Uterus (tissue), 4 donors: Measurements from ENCODE around the gene LTK. TPM values are rescaled to one million over a fixed set of nuclear protein-coding genes. Genes with fewer than 3 reads are reported as not detected.

Experiments
- DNase-seq, 2 donors: peaks; one replicate each; pipeline ENCODE4 v3.0.0-alpha.2; 2019 to 2020
- H3K27ac ChIP-seq, 2 donors: fragments of 200-600 bp; sonication (generic); 1 replicate in 1 of 2; 2 replicates in 1 of 2; pipeline ENCODE4 v1.5.1; 2016 to 2018
- H3K27me3 ChIP-seq, 2 donors: fragments of 200-600 bp; sonication (generic); one replicate each; pipeline ENCODE4 v1.5.1; 2018 to 2019; ENCODE audit warnings: control low read depth in 1 of 2
- H3K36me3 ChIP-seq, 2 donors: fragments of 200-600 bp; sonication (generic); one replicate each; pipeline ENCODE4 v1.5.1; 2019; ENCODE audit warnings: control low read depth in 1 of 2
- H3K4me1 ChIP-seq, 2 donors: fragments of 200-600 bp; sonication (generic); one replicate each; pipeline ENCODE4 v1.5.1; 2018 to 2019; ENCODE audit warnings: control low read depth in 1 of 2
- H3K4me3 ChIP-seq, 2 donors: fragments of 200-600 bp; sonication (generic); 1 replicate in 1 of 2; 2 replicates in 1 of 2; pipeline ENCODE4 v1.5.1; 2018 to 2019; ENCODE audit warnings: mild to moderate bottlenecking in 1 of 2
- H3K9me3 ChIP-seq, 2 donors: fragments of 200-600 bp; sonication (generic); one replicate each; pipeline ENCODE4 v1.5.1; 2019; ENCODE audit warnings: control low read depth in 1 of 2
- POLR2A ChIP-seq, 2 donors: fragments of 450-650 bp; IDR thresholded peaks; one replicate each; pipeline ENCODE4 v1.6.1; 2016; ENCODE audit warnings: antibody characterized with exemption in 2 of 2, mild to moderate bottlenecking in 1 of 2, moderate library complexity in 1 of 2
- intact Hi-C: fragments of 100-400 bp; cut with DNase I; formaldehyde crosslinking; loops from one replicate; pipeline ENCODE4 v1.15.1; 2023; ENCODE audit warnings: low total_unique reads
- total RNA-seq, 4 donors: library from RNA; depleted of rRNA in 3 of 4; stranded (reverse); fragments of >200 nt in 3 of 4; gene quantifications; one replicate each; pipeline versions ENCODE4 v1.1.0 to v1.2.4, GENCODE V29; 2014 to 2023
- TF ChIP-seq, protein P1 (sequence below), 4 experiments: fragments of 200-600 bp in 2 of 4; fragments of 450-650 bp in 2 of 4; sonication (generic) in 2 of 4; IDR thresholded peaks; one replicate each; pipeline ENCODE4 v1.5.1; 2016 to 2019; ENCODE audit warnings: antibody characterized with exemption in 4 of 4, mild to moderate bottlenecking in 2 of 4, moderate library complexity in 1 of 4
- donor health status: DM: yes; HTN: yes; CAD: no.

Gene LTK
- total RNA-seq, 4 donors from 2014 or later: 0.24 to 0.55 TPM; not detected in 2

DNA sequence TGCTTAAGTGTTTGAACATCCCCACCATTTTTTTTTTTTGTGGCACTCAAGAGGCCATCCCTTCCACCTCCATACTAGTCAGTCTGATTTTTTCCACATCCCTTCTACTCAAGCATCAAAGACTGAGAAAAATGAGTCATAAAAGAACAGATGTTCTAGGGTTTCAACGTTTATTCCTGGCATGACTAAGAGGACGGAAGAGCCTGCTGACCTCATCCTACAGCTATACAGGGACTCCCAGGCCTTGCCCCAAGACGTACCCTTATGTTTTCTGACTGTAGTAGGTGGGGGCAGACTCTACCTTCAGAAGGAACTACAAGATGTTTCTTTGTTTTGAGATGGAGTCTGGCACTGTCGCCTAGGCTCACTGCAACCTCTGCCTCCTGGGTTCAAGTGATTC, 23.3 kb downstream of the LTK start:
- H3K27me3 ChIP-seq: peaks cover 0 to 17% of the 10 kb centered on the region in 2 donors
- TF ChIP-seq, protein P1, sequence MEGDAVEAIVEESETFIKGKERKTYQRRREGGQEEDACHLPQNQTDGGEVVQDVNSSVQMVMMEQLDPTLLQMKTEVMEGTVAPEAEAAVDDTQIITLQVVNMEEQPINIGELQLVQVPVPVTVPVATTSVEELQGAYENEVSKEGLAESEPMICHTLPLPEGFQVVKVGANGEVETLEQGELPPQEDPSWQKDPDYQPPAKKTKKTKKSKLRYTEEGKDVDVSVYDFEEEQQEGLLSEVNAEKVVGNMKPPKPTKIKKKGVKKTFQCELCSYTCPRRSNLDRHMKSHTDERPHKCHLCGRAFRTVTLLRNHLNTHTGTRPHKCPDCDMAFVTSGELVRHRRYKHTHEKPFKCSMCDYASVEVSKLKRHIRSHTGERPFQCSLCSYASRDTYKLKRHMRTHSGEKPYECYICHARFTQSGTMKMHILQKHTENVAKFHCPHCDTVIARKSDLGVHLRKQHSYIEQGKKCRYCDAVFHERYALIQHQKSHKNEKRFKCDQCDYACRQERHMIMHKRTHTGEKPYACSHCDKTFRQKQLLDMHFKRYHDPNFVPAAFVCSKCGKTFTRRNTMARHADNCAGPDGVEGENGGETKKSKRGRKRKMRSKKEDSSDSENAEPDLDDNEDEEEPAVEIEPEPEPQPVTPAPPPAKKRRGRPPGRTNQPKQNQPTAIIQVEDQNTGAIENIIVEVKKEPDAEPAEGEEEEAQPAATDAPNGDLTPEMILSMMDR (IDR thresholded peaks at IDR 0.05): no peak
- TF ChIP-seq POLR2A (IDR thresholded peaks at IDR 0.05): no peak
- peaks cover 8 to 10% of the 10 kb centered on the region in 2 donors for H3K4me1 ChIP-seq
- H3K27ac ChIP-seq: no peak overlapping the region
- H3K36me3 ChIP-seq: no peaks in the 10 kb centered on the region
- DNase-seq: no peak
- H3K9me3 ChIP-seq: no peaks in the 10 kb centered on the region
- no peak overlapping the region for H3K4me3 ChIP-seq
- intact Hi-C loops: no loop called here

DNA sequence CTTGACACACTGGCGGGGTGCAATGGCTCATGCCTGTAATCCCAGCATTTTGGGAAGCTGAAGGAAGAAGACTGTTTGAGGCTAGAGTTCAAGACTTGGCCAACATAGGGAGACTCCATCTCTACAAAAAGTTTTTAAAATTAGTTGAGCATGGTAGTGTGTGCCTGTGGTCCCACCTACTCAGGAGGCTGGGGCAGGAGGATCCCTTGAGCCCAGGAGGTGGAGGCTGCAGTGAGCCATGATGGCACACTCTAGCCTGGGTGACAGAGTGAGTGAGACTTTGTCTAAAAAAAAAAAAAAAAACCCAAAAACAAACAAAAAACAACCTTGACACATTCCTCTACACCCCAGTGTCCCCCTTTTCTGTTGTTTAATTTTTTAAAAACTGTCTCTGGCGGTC, 24.0 kb downstream of the LTK start:
- no peak for DNase-seq
- no peak overlapping the region for H3K4me3 ChIP-seq
- H3K27ac ChIP-seq: no peak overlapping the region
- no peak for TF ChIP-seq POLR2A (IDR thresholded peaks at IDR 0.05)
- TF ChIP-seq, protein P1 (IDR thresholded peaks at IDR 0.05): no peak
- H3K4me1 ChIP-seq: peaks cover 8 to 10% of the 10 kb centered on the region in 2 donors
- no peaks in the 10 kb centered on the region for H3K36me3 ChIP-seq
- intact Hi-C loops: no loop called here
- no peaks in the 10 kb centered on the region for H3K9me3 ChIP-seq
- peaks cover 0 to 17% of the 10 kb centered on the region in 2 donors for H3K27me3 ChIP-seq

DNA sequence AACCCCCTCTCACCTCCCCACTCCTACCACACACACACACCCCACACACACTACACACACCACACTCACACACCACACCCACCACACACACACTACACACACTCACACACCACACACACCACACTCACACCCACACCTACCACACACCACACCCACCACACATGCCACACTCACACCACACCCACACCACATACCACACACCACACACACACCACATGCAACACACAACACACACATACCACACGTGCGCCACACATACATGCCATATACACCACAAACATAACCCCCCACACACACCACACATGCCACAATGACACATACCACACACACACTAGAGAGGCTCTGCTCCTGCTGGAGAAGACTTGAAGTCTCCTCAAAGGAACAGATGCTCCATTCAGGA, 25.8 kb downstream of the LTK start:
- DNase-seq: no peak
- Histone ChIP-seq H3K4me3 (no peak overlapping the region), H3K27me3 (peaks cover 0 to 17% of the 10 kb centered on the region in 2 donors), H3K4me1 (peaks cover 5 to 6% of the 10 kb centered on the region in 2 donors), H3K27ac (no peak overlapping the region), H3K9me3 (no peaks in the 10 kb centered on the region), H3K36me3 (no peaks in the 10 kb centered on the region)
- TF ChIP-seq, protein P1 (IDR thresholded peaks at IDR 0.05): no peak
- no peak for TF ChIP-seq POLR2A (IDR thresholded peaks at IDR 0.05)
- intact Hi-C loops: no loop called here

DNA sequence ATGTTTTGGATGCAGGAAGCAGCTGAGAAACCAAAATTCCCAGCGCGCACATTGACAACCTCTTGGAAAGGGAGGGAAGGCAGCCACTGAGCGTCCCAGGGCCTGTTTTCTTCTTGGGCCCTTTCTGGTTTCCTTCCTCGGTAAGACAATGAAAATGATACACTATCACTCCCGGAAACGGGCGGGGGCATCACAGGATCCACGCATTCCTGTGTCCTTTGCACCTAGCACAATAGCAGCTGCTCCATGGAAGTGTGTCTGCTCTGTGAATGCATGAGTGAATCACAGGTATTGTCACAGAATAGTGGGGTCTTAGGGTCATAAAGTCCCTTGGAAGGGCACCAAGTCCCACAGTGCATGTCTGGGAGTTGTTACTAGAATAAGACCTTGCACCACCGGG, 26.2 kb downstream of the LTK start:
- H3K27me3 ChIP-seq: peaks cover 0 to 14% of the 10 kb centered on the region in 2 donors
- intact Hi-C loops: no loop called here

DNA sequence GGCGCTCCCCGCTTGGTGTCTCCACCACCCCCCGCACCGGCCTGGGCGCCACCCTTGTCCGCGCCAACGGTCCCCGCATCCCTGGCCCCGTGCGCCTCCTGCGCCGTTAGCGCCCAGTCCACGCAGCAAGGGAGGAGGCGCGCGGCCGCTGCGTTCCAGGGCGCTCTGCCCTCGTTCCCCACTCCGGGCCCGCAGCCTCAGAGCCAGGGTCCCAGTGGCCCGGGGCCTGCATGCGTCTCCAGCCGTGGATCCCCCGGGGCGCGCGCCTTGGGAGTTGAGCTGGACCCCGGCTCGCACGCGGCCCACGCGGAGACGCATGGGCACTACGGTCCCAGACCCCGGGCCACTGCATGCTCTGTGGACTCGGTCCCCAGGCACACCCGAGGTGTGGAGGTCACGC, 27.3 kb downstream of the LTK start:
- peaks cover 0 to 5% of the 10 kb centered on the region in 2 donors for H3K27me3 ChIP-seq
- intact Hi-C loops: no loop called here
- no peaks in the 10 kb centered on the region for H3K9me3 ChIP-seq

More for the DNA sequence above, 26.2 kb downstream of the LTK start:
- H3K4me1 ChIP-seq: peaks cover under 1 to 2% of the 10 kb centered on the region in 2 donors
- no peak overlapping the region for H3K27ac ChIP-seq
- DNase-seq: no peak
- no peaks in the 10 kb centered on the region for H3K9me3 ChIP-seq
- no peaks in the 10 kb centered on the region for H3K36me3 ChIP-seq
- TF ChIP-seq POLR2A (IDR thresholded peaks at IDR 0.05): no peak
- TF ChIP-seq, protein P1 (IDR thresholded peaks at IDR 0.05): no peak
- H3K4me3 ChIP-seq: no peak overlapping the region

More for the DNA sequence above, 27.3 kb downstream of the LTK start:
- Histone ChIP-seq H3K36me3 (no peaks in the 10 kb centered on the region), H3K4me3 (no peak overlapping the region), H3K4me1 (no peaks in the 10 kb centered on the region), H3K27ac (no peak overlapping the region)
- DNase-seq: no peak
- TF ChIP-seq, protein P1 (IDR thresholded peaks at IDR 0.05): no peak
- no peak for TF ChIP-seq POLR2A (IDR thresholded peaks at IDR 0.05)
